Stomach smooth muscle (tissue), 2 donors: ENCODE results near the gene TACR2.
A peak's percentile ranks its signal among the peaks of the same experiment; 100 is the strongest.

Source experiments
- H3K27ac ChIP-seq: one replicate; pipeline ENCODE4 v1.7.0; 2013; ENCODE audit warnings: mild to moderate bottlenecking, low read length, inconsistent platforms
- H3K27me3 ChIP-seq, 2 donors: one replicate each; pipeline ENCODE4 v1.7.0; 2013; ENCODE audit warnings: low read length in 2 of 2; ENCODE audit not compliant: insufficient read depth in 2 of 2, control insufficient read depth in 1 of 2
- H3K36me3 ChIP-seq, 2 donors: one replicate each; pipeline ENCODE4 v1.7.0; 2013; ENCODE audit warnings: low read length in 2 of 2; ENCODE audit not compliant: control insufficient read depth in 2 of 2, insufficient read depth in 2 of 2
- H3K4me1 ChIP-seq: one replicate; pipeline ENCODE4 v1.7.0; 2013; ENCODE audit warnings: low read length; ENCODE audit not compliant: control insufficient read depth, insufficient read depth
- H3K4me3 ChIP-seq, 2 donors: one replicate each; pipeline ENCODE4 v1.7.0; 2013; ENCODE audit warnings: low read length in 2 of 2
- H3K9ac ChIP-seq, 2 donors: one replicate each; pipeline ENCODE4 v1.7.0; 2013; ENCODE audit warnings: low read length in 2 of 2, mild to moderate bottlenecking in 1 of 2
- H3K9me3 ChIP-seq, 2 donors: one replicate each; pipeline ENCODE4 v1.7.0; 2013; ENCODE audit warnings: low read length in 2 of 2; ENCODE audit not compliant: control insufficient read depth in 2 of 2
- donor health status: healthy.
- donor health status: Pancreatic carcinoma.

TACR2 gene

DNA sequence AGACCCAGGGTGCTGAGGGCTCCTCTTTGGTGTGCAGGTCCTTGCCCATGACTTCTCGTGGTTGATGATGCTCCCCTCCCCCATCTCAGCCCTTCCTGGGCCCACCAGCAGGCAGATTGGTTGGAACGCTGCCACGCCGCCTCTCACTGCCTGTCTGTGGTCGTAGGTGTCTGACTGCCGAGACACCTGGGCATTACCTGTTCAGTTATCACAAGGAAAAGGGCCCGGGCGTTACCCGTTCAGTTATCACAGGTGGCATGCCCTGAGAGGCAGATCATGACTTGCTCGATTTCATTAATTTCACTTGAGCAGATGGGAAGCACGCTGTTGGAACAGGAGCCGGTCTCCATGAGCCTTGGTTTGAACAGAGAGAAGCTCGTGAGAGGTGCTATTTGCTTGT is 42.5 kb downstream of the TACR2 start:
- Histone ChIP-seq H3K9me3 (no peaks in the 10 kb centered on the region), H3K27me3 (no peaks in the 10 kb centered on the region), H3K36me3 (peaks cover 23 to 28% of the 10 kb centered on the region in 2 donors), H3K9ac (no peak overlapping the region), H3K27ac (peak overlapping the region; percentile 69), H3K4me3 (no peak overlapping the region), H3K4me1 (peaks cover 31% of the 10 kb centered on the region)

DNA sequence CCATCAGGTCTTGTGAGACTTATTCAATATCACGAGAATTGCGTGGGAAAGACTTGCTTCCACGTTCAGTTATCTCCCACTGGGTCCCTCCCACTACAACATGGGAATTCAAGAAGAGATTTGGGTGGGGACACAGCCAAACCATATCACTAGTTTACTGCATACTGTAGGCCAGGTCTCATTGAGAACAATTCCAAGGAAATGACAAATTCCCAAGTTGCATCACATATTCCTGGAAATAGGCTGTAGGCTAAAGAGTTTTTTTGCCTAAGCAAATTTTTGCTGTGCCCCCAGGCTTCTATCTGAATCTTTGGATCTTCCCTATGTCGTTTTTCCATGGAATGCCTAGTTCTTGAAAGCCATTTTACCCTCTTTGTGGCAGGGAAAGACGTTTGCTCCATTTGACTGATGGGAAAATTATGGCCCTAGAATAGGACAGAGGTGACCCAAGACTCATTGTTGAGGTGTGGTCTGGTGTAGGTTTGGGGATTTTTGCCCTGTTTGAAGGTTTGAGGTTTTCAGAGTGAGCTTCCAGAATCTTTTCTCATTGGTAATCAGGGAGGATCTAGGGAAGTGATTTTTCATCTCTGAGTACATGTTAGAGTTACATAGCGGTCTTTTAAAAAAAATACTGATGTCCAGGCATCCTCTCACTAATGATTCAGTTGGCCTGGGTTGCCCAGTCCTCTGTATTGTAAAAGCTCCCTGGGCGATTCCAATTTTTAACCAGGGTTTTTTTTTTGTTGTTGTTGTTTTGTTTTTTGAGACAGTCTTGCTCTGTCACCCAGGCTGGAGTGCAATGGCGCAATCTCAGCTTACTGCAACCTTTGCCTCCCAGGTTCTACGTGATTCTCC is 44.4 kb downstream of the TACR2 start:
- Histone ChIP-seq H3K27ac (no peak overlapping the region), H3K4me3 (no peak overlapping the region), H3K9ac (no peak overlapping the region), H3K36me3 (peaks cover 31 to 42% of the 10 kb centered on the region in 2 donors), H3K27me3 (no peaks in the 10 kb centered on the region), H3K4me1 (peaks cover 29% of the 10 kb centered on the region), H3K9me3 (no peaks in the 10 kb centered on the region)

DNA sequence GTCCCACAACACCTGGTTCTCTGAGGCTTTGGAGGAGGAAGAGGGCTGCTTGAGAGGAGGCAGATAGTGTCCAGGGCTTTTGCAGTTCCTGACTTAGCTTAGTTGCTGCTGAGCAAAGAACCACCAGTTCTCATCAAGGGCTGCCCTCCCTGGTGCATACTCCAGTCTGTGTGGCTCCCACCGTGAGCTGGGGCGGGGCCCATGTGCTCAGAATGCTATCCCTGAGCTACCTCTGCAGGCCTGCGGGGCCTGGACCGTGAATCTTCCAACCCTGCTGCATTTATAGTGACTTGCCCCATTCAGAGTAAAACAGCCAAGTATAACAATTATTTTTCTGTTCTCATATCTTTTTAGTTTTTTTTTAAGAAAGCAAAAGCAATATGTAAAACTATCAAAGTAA is 49.2 kb downstream of the TACR2 start:
- Histone ChIP-seq H3K4me1 (peaks cover 26% of the 10 kb centered on the region), H3K36me3 (peaks cover 32 to 50% of the 10 kb centered on the region in 2 donors)

DNA sequence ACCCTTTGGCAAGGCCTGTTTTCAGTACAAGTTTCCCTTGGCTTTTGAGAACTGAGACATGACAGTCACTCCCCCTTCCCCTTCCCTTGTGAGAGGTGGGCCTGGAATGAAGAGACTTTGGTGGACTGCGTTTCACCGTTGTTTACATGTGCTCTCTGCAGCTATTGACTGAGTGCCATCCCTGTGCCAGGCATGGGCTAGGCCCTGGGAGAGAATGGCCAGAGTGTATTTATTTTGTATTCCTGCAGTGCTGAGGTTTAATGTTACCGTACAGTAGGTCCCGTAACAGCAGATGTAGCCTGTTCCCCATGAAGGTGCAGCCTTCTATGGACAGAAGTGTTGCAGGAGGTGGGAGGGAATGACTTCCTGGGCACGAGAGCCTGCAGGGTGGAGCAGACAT is 50.0 kb downstream of the TACR2 start:
- Histone ChIP-seq H3K27ac (peak overlapping the region; percentile 31), H3K4me1 (peaks cover 32% of the 10 kb centered on the region), H3K36me3 (peaks cover 28 to 45% of the 10 kb centered on the region in 2 donors), H3K27me3 (no peaks in the 10 kb centered on the region), H3K9ac (no peak overlapping the region), H3K9me3 (no peaks in the 10 kb centered on the region), H3K4me3 (no peak overlapping the region)

More for the DNA sequence above, 49.2 kb downstream of the TACR2 start:
- Histone ChIP-seq H3K27ac (peak overlapping the region; percentile 31), H3K27me3 (no peaks in the 10 kb centered on the region), H3K4me3 (no peak overlapping the region), H3K9ac (no peak overlapping the region), H3K9me3 (no peaks in the 10 kb centered on the region)

DNA sequence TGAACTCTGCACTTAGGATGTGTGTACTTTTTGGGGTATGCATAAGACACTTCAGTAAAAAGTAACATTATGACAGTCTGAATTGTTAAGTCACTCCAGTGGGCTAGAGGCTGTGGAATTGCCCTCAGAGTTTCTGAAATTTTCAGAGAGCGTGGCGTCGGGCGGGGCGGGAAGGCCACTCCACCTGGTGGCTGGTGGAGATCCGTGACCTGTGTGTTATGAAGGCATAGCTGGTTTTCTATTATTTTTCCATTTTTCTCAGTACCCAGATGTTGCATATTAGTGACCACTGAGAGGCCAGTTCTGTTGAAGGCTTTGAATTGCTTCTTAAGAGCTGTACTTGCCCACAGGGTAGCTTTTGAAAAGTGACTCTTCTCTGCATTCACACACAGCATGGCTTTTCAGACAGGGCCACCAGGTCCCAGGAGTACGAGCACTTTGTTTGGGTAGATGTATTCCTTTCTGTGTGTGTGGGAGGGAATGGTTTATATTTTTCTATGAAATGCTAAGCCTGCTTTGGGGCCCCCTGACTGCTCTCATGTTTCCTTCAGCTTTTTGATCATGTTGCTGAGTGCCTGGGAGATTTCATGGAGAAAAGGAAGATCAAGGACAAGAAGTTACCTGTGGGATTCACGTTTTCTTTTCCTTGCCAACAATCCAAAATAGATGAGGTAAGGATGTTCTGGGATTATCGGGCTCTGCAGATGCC is 52.3 kb downstream of the TACR2 start:
- Histone ChIP-seq H3K4me1 (peaks cover 56% of the 10 kb centered on the region), H3K36me3 (peaks cover 17 to 30% of the 10 kb centered on the region in 2 donors), H3K9ac (no peak overlapping the region), H3K4me3 (no peak overlapping the region), H3K27me3 (no peaks in the 10 kb centered on the region), H3K9me3 (no peaks in the 10 kb centered on the region), H3K27ac (no peak overlapping the region)

DNA sequence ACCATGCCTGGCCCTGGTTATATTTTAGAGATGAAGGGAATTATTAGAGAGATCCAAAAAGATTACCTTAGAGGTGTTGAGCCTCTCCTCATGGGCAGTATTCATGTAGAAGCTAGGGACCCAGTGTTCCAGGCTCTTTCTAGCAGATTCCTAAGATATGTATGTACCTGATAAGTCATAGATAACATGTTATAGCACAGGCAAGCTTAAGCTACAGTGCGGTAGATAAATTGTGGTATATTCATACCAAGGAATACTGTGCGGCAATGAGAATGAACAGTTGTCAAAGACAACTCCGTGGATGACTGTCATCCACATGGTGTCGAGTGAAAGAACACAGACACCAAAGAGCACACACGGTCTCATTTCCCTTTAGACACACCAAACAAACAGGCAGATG is 53.1 kb downstream of the TACR2 start:
- Histone ChIP-seq H3K4me1 (peaks cover 58% of the 10 kb centered on the region), H3K27me3 (no peaks in the 10 kb centered on the region), H3K27ac (no peak overlapping the region), H3K9ac (no peak overlapping the region), H3K9me3 (no peaks in the 10 kb centered on the region), H3K4me3 (no peak overlapping the region), H3K36me3 (peaks cover 11 to 23% of the 10 kb centered on the region in 2 donors)

DNA sequence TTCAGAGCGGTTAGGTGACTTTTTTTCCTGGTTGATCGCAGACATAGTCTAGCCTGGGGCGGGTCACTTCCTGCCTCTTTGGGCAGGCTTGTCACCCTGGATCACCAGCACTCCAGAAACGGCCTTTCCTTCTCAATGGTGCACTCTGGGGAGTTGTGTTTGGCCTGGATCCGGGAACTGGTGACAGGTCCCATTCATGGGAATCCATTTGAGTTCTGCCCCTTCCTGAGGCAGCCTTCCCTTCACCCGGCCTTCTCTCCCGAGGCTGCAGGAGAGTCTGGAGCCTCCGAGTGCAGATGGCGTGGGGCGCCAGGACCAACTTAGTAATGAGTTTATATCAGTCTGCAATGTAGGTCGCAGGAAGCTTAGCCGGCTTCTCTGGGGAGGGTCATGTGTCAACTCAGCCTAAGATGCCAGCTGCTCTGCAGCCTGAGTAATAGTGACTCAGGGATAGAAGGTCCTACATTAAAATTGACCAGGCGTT is 54.2 kb downstream of the TACR2 start:
- H3K4me1 ChIP-seq: peaks cover 63% of the 10 kb centered on the region
- peaks cover 7 to 16% of the 10 kb centered on the region in 2 donors for H3K36me3 ChIP-seq
- no peaks in the 10 kb centered on the region for H3K27me3 ChIP-seq
- no peak overlapping the region for H3K9ac ChIP-seq
- no peaks in the 10 kb centered on the region for H3K9me3 ChIP-seq
- H3K27ac ChIP-seq: peak overlapping the region; percentile 62
- H3K4me3 ChIP-seq: no peak overlapping the region

DNA sequence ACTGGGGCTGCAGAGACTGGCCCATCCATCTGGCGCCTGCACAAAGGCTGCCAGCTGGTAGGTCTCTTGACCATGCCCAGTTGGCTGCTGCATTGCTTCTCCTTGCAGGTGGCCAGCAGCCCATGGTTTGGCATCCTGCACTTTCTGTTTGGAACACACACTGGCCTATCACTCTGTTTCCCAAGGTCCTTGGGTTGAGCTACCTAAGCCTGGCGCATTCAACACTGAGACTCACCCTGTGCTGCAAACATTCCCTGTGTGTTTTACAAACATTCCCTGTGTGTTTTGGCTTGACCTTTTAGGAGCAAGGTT is 55.5 kb downstream of the TACR2 start:
- H3K27ac ChIP-seq: peak overlapping the region; percentile 85
- no peaks in the 10 kb centered on the region for H3K9me3 ChIP-seq
- peaks cover 52% of the 10 kb centered on the region for H3K4me1 ChIP-seq
- H3K9ac ChIP-seq: no peak overlapping the region
- H3K36me3 ChIP-seq: peaks cover 6 to 9% of the 10 kb centered on the region in 2 donors
- H3K27me3 ChIP-seq: no peaks in the 10 kb centered on the region
- H3K4me3 ChIP-seq: peak overlapping the region in 1 of 2 donors; percentile 35

DNA sequence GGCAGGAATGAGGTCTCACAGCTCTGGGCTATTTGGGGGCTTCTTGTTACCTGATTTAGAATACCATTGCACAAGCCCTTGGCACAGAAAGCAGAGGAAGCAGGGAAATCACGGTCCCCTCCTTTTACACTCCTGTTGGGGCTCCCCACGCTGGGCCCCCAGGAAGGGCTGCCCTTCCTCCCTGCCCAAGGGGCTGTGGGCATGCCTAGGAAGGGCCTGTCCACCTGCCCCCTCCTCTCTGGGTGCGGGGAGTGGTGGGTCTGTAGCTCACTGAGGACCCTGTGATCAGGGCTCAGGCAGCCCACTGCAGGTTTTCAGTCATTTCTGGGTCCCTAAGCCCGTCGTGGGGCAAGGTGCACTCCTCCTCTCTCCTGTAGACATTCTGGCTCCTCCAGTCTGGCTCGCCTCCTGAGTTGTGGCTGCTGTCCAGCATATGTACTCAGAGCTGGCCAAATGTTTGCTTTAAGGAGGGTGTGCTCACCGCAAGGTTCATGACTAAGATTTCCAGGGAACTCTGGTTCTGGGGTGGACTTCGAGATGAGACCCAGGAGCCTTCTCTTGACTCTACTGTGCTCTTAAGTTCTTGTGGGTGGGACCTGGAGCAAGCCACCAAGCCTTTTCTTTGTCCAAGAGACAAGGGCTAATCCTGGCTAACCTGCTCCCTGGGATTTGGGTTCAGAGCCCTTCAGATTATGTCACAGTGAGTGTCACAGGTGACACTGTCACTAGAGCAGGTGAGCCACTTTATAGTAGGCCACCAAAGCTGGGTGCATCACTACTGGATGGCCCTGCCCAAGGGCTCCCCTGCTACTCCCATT is 56.0 kb downstream of the TACR2 start:
- Histone ChIP-seq H3K4me1 (peaks cover 52% of the 10 kb centered on the region), H3K9me3 (no peaks in the 10 kb centered on the region), H3K4me3 (peak overlapping the region in 1 of 2 donors; percentile 47), H3K27ac (peak overlapping the region; percentile 85), H3K9ac (no peak overlapping the region), H3K27me3 (no peaks in the 10 kb centered on the region), H3K36me3 (peaks cover 3 to 6% of the 10 kb centered on the region in 2 donors)

DNA sequence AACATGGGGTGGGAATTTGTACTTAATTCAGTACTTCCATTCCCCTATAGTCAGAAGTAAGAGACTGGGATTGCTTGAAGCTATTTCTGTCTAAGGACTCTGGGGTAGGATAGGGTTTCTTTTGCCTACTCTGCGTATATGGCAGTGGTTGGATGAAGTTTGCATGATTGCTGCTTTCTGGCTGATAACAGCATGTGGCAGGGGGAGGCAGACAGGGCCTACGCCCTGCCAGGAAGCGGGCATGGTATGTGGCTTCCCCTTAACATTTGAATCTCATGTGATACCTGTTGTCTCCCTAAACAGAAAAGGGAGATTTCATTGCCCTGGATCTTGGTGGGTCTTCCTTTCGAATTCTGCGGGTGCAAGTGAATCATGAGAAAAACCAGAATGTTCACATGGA is 57.1 kb downstream of the TACR2 start:
- Histone ChIP-seq H3K27ac (peak overlapping the region; percentile 85), H3K4me3 (no peak overlapping the region), H3K9me3 (no peaks in the 10 kb centered on the region), H3K9ac (no peak overlapping the region), H3K36me3 (peaks cover 0 to 2% of the 10 kb centered on the region in 2 donors), H3K4me1 (peaks cover 46% of the 10 kb centered on the region), H3K27me3 (no peaks in the 10 kb centered on the region)
